ENCODE results near the gene METTL14. TPM values are rescaled to one million over a fixed set of nuclear protein-coding genes. Genes with fewer than 3 reads are reported as not detected.

Gene METTL14
- total RNA-seq, 1 donor, result 19.0 TPM

- H3K4me3 ChIP-seq (ENCODE audit: low read depth, low read length), result no peak overlapping the region
- TF ChIP-seq CTCF (IDR thresholded peaks at IDR 0.05; ENCODE audit: insufficient read depth, low read depth, low read length), result no peak
- DNase-seq (ENCODE audit: low read depth), result no peak
Measured at GRCh38 chr4:118742050-118742449, 56.9 kb downstream of the METTL14 start.

- no peak for TF ChIP-seq CTCF (IDR thresholded peaks at IDR 0.05; ENCODE audit: insufficient read depth, low read depth, low read length)
- DNase-seq (ENCODE audit: low read depth), result no peak
Measured at GRCh38 chr4:118743867-118744266, 58.7 kb downstream of the METTL14 start.

GRCh38 chr4:118745357-118745756 is 60.2 kb downstream of the METTL14 start:
- peak; percentile 64 for DNase-seq (ENCODE audit: low read depth)
- H3K4me3 ChIP-seq (ENCODE audit: low read depth, low read length), result no peak overlapping the region
- no peak for TF ChIP-seq CTCF (IDR thresholded peaks at IDR 0.05; ENCODE audit: insufficient read depth, low read depth, low read length)

More at GRCh38 chr4:118743867-118744266, 58.7 kb downstream of the METTL14 start:
- no peak overlapping the region for H3K4me3 ChIP-seq (ENCODE audit: low read depth, low read length)

GRCh38 chr4:118746251-118746919 is 61.2 kb downstream of the METTL14 start:
- DNase-seq (ENCODE audit: low read depth), result no peak
- TF ChIP-seq CTCF (IDR thresholded peaks at IDR 0.05; ENCODE audit: insufficient read depth, low read depth, low read length), result no peak

GRCh38 chr4:118749347-118749988 is 64.3 kb downstream of the METTL14 start:
- TF ChIP-seq CTCF (IDR thresholded peaks at IDR 0.05; ENCODE audit: insufficient read depth, low read depth, low read length), result no peak
- no peak overlapping the region for H3K4me3 ChIP-seq (ENCODE audit: low read depth, low read length)
- no peak for DNase-seq (ENCODE audit: low read depth)

More at GRCh38 chr4:118746251-118746919, 61.2 kb downstream of the METTL14 start:
- no peak overlapping the region for H3K4me3 ChIP-seq (ENCODE audit: low read depth, low read length)

GRCh38 chr4:118751629-118752323 is 66.6 kb downstream of the METTL14 start:
- TF ChIP-seq CTCF (IDR thresholded peaks at IDR 0.05; ENCODE audit: insufficient read depth, low read depth, low read length), result no peak
- no peak overlapping the region for H3K4me3 ChIP-seq (ENCODE audit: low read depth, low read length)
- DNase-seq (ENCODE audit: low read depth), result no peak

Data from fibroblast of villous mesenchyme (primary cell).